SIG-M5 (cell line): ENCODE data around the gene DIAPH2.
"Not testable (repeated sequence)": the region's sequence is repeated elsewhere in the genome, so short reads cannot be mapped to it uniquely, and the experiment has no call there.

Experiments used
- DNase-seq: peaks from one replicate; lab custom pipeline; 2025; lab: John Stamatoyannopoulos, UW

Gene DIAPH2

DNA sequence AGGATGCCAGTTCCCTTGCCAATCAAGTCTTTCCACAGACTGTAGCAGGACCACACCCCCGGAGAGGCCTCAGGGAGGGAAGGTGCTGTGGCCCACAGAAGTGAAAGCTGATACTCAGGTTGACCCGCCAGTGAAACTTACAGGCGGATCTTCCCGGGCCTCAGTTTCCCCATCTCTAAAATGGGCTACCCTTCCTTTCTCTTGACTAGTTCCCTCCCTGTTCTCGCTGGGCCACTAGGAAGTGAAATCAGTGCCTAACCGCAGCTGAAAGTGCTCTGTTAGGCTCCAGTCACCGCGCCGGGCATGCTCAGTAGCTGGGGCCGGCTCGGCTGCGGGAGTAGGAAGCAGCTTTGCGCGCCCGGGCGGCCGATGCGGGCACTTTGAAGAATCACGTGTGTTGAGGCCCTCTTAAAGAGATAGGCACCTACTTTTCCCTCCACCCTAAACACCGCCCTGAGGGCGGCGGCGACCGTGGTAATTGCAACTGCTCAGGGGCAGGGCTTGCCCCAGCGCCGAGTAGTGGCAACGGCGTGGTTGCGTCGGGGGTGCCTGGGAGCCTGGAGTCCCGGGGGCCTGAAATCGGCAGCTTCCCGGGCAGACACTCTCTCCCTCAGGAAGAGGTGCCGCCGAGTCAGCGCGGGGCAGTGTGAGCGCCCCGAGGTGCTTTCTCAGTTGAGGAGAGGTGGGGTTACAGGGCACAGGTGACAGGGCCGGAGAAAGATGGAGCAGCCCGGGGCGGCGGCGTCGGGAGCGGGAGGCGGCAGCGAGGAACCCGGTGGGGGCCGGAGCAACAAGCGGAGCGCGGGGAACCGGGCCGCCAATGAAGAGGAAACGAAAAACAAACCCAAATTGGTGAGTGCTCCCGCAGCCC lies at the start of gene DIAPH2:
TSS of gene DIAPH2 (plus strand) at position 504 of the 871 bp plus-strand sequence.
- peak; percentile 32 for DNase-seq

DNA sequence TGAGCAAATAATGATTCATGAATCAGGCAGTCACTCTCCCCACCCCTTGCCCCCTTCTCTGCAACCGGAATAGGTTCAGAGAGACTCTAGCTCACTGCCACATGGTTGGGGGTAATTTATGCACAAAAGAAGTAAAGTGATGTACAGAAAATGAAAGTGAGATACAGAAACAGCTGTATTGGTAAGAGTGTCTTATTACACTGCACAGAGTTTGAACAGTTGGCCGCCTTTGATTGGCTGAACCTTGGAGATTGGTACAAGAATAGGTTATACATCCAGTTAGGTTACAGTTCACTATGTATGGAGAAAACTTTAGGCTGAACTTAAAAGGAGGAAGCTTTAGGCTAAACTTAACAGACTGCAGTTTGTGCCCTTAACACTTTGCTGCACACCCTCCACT lies 34.6 kb upstream of the DIAPH2 start:
- DNase-seq, result no peak

DNA sequence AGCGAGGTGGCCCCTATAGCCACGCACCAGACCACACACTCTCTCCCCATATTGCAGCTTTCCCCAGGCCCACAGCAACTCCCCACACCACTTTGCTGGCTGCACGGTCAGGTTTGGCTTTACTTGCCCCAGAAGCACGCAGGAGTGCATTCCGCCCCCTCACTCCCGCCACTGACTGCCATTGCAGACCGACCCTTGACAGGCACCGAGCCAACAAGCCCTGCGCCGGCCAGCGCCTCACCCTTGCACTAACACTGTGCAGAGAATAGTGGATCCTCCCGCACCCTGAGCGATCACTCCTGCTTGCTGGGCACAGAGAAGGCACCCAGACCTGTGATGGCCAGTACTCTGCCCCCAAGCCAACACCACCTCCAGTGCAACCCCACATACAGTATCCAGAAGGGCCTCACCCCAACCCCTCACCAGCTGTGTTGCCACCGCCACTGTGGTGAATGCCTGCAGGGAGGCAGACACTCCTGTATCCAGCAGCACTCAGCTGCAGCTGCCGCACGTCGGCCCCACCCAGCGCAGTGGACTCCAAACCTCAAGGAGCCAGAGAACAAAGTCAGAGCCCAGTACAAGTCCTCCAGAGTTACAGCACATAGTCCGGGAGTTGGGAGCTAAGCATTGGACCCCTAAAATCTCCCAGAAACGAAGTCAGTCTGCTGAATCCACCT lies 28.6 kb upstream of the DIAPH2 start:
- no peak for DNase-seq

DNA sequence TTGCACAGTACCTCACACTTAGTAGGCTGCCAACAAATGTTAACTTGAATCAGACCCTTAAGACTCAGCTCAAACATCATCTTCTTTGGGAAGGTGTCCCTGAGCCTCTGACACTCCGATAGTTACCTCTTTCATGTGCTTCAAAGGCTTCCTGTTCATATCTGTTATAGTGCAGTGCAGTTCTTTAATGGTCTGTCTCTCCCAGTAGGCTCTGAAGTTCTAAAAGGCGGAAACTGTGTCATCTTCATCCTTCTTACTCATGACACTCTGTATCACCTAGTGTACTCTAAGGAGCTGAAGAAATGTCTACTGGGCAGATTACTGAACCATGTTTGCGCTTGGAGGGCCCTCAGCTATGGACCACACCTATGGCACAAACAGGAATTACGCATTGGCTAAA lies 2.1 kb upstream of the DIAPH2 start:
- DNase-seq, result no peak

DNA sequence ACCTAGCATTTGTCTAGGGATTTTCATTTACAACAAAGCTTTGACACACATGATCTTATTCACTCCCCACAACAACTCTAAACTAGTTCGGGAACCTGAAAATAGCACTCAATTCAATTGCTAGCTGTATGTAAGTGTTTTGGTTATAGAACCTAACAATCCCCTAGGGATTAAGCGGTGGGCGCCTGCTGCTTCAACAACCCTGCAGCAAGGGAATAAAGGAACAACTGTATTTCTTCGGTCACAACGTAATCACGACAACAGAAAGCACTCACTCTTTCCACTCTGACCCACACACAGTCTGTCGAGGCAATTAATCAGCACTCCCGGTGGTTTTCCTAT lies 674 bp upstream of the DIAPH2 start:
- DNase-seq, result no peak

DNA sequence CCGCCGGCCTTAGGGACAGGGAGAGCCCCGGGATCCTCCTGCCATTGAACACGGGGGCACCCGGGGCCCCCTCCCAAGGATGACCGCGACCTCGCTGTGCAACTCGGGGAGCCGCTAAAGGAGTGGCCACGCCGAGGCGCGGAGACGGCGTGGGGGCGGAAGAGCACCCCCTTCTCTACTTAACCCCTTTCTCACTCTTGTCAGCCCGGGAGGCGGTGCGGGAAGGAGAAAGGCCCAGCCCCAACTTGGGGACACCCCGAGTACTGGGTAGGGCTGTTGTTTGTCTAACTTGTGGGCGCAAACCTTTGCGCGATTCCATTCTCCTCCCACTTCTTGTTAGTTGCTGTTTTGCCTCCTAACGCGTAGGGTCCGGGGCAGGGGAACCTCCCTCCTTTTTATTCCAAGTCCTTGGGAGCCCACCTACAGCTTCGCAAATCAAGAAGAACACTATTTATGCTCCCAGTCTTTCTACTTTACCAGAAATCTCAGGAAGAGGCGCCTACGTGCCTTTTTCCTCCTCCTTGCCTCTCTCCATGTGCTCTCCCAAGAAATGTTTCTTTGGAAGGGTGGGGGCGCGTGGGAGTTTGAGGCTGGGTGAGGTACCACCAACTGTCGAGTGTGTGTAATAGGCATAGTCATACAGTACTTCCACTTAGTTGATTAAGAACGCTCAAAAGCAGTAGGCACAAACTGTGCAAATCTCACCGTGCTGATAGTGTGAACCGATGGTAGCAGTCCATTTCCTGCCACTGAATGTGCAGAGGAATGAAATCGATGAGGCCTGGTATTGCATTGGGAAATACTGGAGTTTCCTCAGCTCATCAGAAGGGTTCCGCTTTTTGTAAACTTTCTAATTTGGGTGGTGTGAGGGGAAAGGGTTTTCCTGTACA lies 813 bp downstream of the DIAPH2 start:
- peak; percentile 43 for DNase-seq

DNA sequence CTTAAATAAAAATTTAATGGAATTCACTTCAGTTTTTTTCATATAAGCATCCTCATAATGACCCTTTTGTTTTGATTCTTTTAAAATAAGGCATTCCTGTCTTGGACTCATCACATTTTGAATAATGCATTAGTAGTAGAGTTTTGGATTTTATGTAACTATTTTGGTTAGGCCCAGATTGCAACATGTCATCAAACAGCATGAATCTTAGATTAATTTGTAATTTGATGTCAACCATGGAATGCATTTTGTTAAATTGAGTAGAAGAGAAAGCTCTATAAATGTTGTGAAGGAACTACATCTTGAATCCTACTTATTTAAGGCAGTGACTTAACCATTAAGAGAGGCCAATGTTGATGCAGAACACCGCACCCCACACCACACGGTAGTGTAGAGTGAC lies 3.1 kb downstream of the DIAPH2 start:
- no peak for DNase-seq

DNA sequence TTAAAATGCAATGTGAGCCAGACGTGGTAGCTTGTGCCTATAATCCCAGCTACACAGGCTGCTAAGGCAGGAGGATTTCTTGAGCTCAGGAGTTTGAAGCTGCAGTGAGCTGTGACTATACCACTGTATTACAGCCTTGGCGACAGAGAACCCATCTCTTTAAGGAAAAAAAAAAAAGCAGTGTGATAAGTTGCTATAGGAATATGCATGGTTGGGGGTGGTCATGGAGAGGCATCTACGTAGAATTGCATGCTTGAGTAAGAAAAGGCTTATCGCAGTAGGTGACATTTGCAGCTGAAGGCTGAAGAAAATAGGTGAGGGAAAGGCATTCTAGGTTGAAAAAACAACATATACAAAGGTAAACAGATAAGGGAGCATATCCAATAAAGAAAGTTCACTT lies 4.1 kb downstream of the DIAPH2 start:
- no peak for DNase-seq

DNA sequence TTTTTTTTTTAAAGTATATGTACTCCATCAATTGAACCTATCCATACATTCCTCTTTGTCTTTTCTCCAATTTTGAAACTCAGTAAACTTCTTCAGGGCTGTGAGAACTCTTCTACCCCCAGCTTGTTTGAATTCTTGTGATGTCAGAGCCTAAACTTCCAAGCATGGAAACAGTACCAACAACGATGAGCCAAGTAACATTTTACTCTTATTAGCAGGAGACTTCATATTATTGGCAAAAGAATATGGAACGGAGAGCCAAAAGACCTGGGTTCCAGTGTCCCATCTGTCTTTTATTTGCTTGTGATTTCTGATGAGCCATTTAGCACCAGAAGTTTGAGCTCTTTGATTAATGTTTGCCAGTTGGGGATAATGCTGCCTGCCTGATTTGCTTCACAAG lies 5.3 kb downstream of the DIAPH2 start:
- no peak for DNase-seq

DNA sequence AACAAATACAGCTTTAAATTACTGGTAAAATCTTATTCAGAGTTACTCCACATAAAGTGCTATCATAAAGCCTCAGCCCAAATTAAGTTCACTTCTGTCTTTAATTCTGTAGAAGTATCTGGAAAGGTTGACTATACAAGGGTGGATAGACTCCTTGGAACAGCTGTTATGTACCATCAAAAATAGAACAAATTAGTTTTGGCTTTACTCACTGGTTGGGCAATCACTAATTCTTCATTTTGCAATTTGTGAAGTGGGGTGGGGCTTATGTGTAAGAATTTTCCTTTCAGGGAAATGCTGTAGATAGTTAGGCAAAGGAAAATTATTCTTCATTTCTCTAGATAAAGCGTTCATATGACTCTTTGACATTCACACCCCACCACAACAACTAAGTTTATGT lies 7.8 kb downstream of the DIAPH2 start:
- DNase-seq, result no peak

DNA sequence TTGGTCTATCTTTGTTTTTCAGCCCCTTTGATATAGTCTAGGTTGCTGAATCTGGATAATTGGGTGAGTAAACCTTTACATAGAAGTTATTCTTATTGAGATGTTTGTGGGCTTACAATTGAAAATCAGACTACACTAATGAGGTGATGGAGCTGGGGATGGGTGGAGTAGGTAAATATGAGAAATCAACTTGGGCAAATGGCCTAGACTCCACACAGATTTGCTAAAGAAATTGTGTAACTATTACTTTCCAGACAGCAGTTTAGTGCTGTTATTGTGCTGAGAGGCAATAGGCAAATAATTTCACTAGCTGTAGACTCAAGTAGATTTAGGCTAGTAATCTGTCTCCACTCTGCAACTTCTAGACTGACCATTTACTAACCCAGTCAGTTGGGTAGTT lies 8.2 kb downstream of the DIAPH2 start:
- DNase-seq, result no peak

DNA sequence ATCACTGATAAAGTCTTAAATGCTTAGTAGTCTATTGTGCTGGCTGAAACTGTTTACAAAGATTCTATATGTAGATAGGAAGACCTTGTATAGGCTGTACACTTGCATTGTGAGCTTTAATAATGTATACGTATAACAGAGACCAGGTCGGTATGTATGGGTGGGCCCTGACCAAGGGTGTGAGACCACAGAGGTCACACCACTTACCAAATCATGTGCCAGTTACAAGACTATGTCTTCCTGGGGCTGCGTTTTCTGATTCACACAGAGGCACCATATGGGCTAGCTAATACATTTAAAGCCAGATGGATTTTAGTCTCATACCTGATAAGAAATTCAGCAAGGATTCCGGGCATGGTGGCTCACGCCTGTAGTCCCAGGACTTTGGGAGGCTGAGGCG lies 8.8 kb downstream of the DIAPH2 start:
- DNase-seq, result no peak

DNA sequence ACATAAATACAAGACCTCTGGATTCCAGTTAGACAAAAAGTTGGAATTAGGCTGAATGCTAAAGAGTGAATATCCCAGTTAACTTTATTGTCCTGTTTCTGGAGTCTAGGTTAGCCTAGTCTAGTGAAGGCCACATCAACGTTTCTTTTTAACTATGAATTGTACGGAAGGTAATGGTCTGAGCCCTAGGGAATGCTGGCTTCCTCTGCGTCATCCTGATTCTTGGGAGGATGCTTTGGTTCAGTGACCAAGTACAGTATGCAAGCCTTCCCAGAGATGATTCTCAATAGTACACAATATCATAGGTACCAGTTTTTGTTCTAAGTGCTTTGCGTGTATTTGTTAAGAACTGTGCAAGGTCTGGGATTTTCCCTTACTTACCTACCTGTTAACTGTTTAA lies 11.8 kb downstream of the DIAPH2 start:
- DNase-seq, result no peak

DNA sequence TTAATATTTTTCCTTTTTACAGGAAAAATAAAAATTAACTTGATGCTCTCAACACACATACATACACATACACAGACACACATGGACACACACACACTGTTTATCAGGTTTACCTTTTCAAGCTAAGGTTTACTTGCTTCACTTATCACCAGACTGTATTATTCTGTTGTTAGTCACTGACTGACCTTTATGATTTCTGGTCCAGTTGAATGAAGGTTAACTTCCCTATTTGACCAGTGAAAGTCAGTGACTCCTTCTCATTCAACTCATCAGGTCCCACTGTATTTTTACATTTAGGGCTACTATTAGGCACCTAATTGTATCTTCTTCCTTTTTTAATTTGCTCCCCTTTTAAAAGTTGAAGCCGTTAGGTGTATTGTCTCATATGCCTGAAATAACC lies 16.0 kb downstream of the DIAPH2 start:
- DNase-seq, result no peak

DNA sequence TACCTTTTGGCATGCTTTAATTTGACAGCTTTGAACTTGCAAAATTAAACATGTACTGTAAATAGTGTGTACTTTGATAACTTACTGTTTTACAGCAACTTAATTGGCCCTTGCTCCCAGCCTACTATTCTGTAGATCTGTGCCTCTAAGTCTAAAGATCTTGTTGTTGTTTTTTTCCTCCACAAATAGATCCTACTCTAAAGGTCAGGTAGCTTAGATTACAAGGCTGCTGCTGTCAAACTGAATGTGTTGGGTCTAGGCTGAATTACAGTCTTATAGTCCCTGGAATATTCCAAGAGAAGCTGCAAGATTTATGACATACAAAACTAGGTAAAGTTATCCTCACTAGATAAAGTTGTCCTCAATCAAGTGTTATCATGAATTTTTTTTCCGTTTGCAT lies 18.7 kb downstream of the DIAPH2 start:
- no peak for DNase-seq

DNA sequence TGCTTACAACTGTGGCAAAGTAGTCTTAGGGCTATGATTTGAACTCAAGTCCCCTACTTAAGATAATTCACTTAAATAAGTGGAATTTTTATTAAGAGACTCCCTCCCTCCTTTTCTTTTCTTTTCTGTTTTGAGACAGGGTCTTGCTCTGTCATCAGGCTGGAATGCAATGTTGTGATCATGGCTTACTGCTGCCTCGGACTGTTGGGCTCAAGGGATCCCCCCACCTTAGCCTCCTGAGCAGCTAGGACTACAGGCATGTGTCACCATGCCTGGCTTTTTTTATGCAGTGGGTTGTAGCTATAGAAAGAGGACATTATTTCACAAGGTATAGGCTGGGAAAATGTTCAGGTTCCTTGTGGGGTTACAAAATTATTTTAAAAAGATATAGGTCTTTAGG lies 19.2 kb downstream of the DIAPH2 start:
- no peak for DNase-seq

DNA sequence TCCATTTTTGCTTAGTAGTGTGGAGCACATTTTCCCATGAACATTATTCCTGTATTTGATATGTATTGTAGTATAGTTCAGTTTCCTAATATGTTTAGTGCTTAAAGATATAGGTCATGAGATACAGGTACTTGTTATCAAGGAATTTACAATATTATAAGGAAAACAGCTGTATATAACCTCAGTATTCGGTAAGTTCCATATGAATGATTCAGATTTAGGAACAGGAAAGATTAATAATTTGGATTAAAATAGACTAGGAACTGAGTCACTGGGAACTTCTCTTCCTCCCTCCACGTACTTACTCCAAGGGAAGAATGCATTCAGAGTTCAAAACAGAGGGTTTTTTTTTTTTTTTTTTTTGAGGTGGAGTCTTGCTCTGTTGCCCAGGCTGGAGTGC lies 20.0 kb downstream of the DIAPH2 start:
- DNase-seq, result no peak

DNA sequence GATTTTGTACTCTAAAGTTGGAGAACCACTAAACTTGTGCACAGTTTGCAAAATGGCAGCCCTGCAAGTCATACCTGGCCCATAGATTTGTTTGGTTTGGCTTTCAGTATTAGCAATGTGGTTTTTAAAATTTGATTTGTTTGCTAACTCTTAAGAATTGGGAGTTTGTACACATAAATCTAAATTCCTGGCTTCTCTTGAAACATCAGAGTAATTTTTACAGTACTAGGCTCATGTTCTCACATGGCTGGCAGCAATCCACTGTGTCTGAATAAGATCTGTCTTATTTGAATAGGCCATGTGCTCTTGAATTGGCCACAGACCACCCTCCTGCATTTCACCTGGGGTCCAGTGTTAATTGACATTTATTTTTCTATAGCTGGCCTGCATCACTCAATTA lies 21.3 kb downstream of the DIAPH2 start:
- DNase-seq, result no peak

DNA sequence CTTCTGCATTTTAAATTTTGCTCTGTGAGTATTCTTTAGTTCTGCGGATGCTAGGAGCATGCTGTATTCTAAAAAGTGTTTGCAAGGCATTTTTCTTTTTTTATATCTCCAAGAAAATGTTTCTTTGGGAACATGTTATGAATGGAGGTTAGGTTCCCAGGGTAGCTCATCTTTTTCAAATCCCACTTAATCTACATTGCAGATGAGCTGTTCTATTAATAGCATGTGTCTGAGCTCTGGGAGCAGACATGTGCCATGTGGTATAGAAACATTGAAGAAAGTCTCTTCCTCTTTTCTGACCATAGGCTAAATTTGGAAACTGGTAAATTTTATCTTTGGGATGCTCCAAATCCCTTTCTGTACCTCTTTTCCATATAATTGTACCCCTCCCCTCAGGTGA lies 23.2 kb downstream of the DIAPH2 start:
- DNase-seq, result no peak

DNA sequence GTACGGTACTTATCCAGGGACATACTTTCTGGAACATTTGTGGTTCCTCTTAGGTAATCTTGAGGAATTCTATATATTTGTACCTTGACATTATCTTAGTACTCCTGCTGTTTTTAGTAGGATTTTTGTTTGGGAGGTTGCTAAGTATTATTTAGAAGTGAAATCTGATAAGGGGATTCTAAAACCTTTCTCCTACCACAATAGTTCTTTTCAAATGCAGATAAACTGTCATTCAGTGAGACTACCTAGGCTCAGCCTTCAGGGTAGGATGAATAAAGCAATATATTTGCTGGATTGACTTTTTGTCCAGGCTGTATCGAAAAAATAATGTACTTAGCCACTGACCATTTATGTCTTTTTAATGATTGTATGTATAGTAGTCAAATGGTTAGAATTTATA lies 25.4 kb downstream of the DIAPH2 start:
- DNase-seq, result no peak

DNA sequence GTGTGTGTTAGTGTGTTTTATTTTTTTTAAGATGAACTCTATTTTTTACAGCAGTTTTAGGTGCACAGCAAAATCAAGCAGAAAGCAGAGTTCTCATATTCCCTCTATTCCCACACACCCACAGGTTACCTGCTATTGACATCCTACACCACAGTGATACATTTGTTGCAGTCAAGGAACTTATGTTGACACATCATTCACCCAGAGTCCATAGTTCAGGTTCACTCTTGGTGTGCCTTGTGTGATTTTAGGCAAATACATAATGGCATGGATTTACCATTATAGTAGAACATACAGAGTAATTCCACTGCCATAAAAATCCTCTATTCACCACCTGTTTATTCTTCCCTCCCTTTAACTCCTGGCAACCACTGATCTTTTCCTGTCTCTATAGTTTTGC lies 28.7 kb downstream of the DIAPH2 start:
- no peak for DNase-seq

DNA sequence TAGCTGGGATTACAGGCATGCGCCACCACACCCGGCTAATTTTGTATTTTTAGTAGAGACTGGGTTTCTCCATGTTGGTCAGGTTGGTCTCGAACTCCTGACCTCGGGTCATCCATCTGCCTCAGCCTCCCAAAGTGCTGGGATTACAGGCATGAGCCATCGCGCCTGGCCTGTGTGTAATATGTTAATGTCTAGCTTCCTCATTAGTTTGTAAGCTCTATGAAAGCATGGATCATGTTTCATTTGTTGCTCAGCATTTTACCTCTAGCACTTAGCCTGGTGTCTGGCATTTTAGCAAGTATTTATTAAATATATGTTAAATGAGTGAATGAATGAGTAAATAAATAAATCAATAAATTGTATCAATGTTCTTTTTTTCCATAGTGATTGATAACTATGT lies 29.8 kb downstream of the DIAPH2 start:
- not testable (repeated sequence) for DNase-seq

DNA sequence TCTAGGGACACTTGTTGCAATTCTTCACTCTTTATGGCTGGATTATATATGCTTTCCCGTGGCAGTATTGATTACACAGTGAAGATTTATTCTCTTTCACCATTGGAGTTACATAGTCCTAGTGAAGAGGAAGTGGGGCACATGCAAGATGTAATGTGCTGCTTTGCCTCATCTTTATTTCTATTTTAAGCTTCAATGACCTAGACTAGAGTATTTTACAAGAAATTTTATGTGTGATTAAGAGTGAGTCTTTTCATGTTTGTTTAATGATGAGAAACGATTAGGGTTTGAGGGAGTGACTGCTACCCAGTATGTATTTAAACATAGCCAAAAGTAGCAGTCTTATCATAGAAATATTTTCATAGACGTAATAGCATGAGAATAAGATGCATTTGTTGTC lies 30.8 kb downstream of the DIAPH2 start:
- no peak for DNase-seq
